ENCODE results near the gene LILRB1. TPM values are rescaled to one million over a fixed set of nuclear protein-coding genes. Genes with fewer than 3 reads are reported as not detected.

The LILRB1 gene
- total RNA-seq, 4 donors from 2014 or later = 0.79 to 3.4 (median 1.2) TPM

DNA sequence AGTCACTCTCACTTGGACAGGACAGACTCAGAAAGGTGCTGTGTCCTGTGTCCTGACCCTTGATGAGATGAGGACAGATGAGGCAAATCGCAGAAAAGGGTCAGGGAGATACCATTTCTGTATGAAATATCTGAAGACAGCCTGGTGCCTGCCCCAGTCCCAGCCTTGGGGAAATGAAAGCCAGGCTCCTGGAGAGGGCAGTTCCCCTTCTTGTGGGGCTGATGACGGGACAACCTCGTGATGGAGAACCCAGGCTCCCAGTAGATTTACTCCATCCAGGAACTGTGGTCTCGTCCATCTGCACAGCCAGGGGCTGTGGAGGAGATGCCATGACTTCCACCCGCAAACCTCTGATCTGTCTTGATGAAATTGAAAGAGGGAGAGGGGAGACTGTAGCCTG, 13.8 kb downstream of the LILRB1 start:
- no peaks in the 10 kb centered on the region for H3K4me1 ChIP-seq
- peaks cover 23% of the 10 kb centered on the region for H3K27me3 ChIP-seq
- peak; percentile 69 for ATAC-seq
- TF ChIP-seq, protein P1, sequence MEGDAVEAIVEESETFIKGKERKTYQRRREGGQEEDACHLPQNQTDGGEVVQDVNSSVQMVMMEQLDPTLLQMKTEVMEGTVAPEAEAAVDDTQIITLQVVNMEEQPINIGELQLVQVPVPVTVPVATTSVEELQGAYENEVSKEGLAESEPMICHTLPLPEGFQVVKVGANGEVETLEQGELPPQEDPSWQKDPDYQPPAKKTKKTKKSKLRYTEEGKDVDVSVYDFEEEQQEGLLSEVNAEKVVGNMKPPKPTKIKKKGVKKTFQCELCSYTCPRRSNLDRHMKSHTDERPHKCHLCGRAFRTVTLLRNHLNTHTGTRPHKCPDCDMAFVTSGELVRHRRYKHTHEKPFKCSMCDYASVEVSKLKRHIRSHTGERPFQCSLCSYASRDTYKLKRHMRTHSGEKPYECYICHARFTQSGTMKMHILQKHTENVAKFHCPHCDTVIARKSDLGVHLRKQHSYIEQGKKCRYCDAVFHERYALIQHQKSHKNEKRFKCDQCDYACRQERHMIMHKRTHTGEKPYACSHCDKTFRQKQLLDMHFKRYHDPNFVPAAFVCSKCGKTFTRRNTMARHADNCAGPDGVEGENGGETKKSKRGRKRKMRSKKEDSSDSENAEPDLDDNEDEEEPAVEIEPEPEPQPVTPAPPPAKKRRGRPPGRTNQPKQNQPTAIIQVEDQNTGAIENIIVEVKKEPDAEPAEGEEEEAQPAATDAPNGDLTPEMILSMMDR (IDR thresholded peaks at IDR 0.05) = no peak
- TF ChIP-seq POLR2AphosphoS5 (IDR thresholded peaks at IDR 0.05) = no peak
- no peak for TF ChIP-seq EP300 (IDR thresholded peaks at IDR 0.05)
- TF ChIP-seq POLR2A (IDR thresholded peaks at IDR 0.05) = no peak
- no peak overlapping the region for H3K4me3 ChIP-seq
- WGBS, 2 donors (ENCODE audit: low coverage in 1 of 2) = 63 to 86% methylated on average over 1 to 2 of the region's 5 CpGs
- H3K36me3 ChIP-seq = no peaks in the 10 kb centered on the region
- H3K27ac ChIP-seq = no peak overlapping the region
- H3K9me3 ChIP-seq = peaks cover 0 to 5% (median 0%) of the 10 kb centered on the region in 3 donors

DNA sequence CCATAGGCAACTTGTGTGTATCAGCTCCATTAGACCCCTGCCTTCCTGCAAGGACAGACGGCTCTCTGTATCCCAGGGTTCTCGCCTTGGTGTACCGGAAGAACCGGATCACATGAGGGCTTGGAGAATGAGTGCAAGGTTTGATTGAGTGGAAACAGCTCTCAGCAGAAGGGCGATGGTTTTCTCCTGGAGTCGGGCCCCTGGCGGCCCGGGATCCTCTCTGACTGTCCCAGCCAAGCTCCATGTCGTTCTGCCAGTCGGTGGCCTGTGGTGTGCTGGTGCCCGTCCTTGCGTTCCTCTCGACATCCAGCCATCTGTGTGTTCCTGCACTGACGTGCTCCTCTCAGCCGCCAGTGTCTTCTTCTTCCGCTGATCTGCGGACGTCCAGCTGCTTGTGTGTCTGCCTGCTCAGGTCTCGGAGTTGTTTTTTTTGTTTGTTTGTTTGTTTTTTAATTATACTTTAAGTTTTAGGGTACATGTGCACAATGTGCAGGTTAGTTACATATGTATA, 16.1 kb downstream of the LILRB1 start:
- H3K27ac ChIP-seq = no peak overlapping the region
- WGBS, 2 donors (ENCODE audit: low coverage in 1 of 2) = 83 to 89% methylated on average over 5 to 11 of the region's 19 CpGs

DNA sequence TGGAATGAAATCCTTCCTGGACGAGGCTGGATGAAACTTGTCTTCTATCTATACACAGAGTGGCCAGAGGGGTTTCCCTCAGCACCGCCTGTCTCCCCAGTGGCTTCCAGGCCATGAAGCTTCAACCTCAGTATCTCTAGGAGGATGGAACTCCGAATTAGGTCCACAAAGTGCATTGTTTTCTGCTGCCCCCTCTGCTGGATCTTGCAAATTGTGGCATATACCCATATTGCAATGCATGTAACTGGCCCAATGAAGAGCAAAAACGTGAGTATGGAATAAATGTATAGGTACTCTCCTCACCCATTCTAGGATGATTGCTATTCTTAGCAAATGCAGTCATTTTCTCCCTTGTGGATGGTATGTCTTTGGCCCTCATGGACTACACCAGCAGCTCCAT, 17.8 kb downstream of the LILRB1 start:
- TF ChIP-seq, protein P1 (IDR thresholded peaks at IDR 0.05) = no peak
- TF ChIP-seq EP300 (IDR thresholded peaks at IDR 0.05) (no peak), POLR2AphosphoS5 (IDR thresholded peaks at IDR 0.05) (no peak)
- no peak for ATAC-seq
- Histone ChIP-seq H3K4me1 (no peaks in the 10 kb centered on the region), H3K9me3 (peaks cover 0 to 5% (median 0%) of the 10 kb centered on the region in 3 donors), H3K36me3 (no peaks in the 10 kb centered on the region), H3K27me3 (peaks cover 30% of the 10 kb centered on the region), H3K27ac (no peak overlapping the region), H3K4me3 (no peak overlapping the region)
- WGBS, 2 donors (ENCODE audit: low coverage in 1 of 2) = 24 to 36% methylated on average over 3 to 4 of the region's 4 CpGs

More for the DNA sequence above, 16.1 kb downstream of the LILRB1 start:
- Histone ChIP-seq H3K4me3 (no peak overlapping the region), H3K9me3 (peaks cover 0 to 5% (median 0%) of the 10 kb centered on the region in 3 donors), H3K4me1 (no peaks in the 10 kb centered on the region), H3K36me3 (no peaks in the 10 kb centered on the region), H3K27me3 (peaks cover 29% of the 10 kb centered on the region)
- TF ChIP-seq, protein P1 (IDR thresholded peaks at IDR 0.05) = no peak
- TF ChIP-seq POLR2AphosphoS5 (IDR thresholded peaks at IDR 0.05) = no peak
- TF ChIP-seq POLR2A (IDR thresholded peaks at IDR 0.05) = no peak
- no peak for TF ChIP-seq EP300 (IDR thresholded peaks at IDR 0.05)
- ATAC-seq = no peak

DNA sequence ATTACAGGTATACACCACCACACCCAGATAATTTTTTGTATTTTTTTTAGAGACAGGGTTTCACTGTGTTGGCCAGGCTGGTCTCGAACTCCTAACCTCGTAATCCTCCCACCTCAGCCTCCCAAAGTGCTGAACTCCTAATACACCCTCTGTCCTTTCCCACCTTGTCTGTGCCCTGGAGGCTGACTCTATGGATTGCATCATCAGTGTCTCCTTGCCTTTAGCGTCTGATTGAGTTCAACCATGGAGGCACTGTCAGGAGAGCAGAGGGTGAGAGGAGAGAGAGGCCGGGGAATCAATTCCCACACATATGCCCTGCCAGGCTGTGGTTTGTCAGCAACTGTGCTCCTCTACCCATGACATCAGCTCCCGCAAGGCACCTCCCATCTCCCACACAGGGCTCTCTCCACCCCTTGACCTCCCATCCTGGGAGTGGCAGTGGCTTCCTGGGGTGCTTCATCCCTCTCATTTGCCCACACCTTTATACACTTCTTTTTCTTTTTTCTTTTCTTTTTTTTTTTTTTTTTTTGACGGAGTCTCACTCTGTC, 19.9 kb downstream of the LILRB1 start:
- Histone ChIP-seq H3K36me3 (no peaks in the 10 kb centered on the region), H3K4me3 (no peak overlapping the region), H3K27me3 (peaks cover 29% of the 10 kb centered on the region), H3K9me3 (peaks cover 0 to 5% (median 0%) of the 10 kb centered on the region in 3 donors), H3K27ac (no peak overlapping the region), H3K4me1 (no peaks in the 10 kb centered on the region)
- 79 to 83% methylated on average over 4 of the region's 6 CpGs for WGBS, 2 donors (ENCODE audit: low coverage in 1 of 2)
- TF ChIP-seq EP300 (IDR thresholded peaks at IDR 0.05) (no peak), POLR2A (IDR thresholded peaks at IDR 0.05) (no peak), POLR2AphosphoS5 (IDR thresholded peaks at IDR 0.05) (no peak)
- TF ChIP-seq, protein P1 (IDR thresholded peaks at IDR 0.05) = no peak
- ATAC-seq = no peak

DNA sequence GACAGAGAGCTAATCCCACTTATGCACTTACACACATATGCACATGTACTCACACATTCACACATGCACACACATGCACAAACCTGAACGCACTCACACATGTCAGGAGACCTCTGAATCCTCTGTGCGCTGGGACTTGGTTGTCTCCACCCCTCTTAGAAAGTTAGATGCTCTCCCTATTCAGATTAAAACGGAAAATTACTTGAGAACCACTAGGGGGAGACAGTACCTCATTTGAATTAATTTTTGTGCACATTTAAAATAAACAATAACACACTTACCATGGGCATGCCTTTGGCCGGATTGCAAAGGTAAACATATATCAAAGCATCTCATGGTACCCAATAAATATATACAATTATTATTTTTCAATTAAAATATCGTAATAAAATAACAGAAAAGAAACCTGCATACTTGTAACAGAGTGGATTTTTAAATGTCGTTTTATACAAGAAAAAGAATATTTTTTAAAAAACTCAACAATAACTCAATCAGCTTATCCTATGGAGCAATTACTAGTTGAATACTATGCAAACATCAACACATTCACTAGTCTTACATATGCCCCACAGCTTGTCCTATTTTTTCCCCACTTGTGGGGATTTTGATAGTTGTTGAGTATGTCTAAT, 23.0 kb downstream of the LILRB1 start:
- no peak for TF ChIP-seq EP300 (IDR thresholded peaks at IDR 0.05)
- TF ChIP-seq, protein P1 (IDR thresholded peaks at IDR 0.05) = peak; percentile 7 to 35 (median 26)
- TF ChIP-seq POLR2A (IDR thresholded peaks at IDR 0.05) = no peak
- no peak for TF ChIP-seq POLR2AphosphoS5 (IDR thresholded peaks at IDR 0.05)
- no peaks in the 10 kb centered on the region for H3K4me1 ChIP-seq
- H3K4me3 ChIP-seq = no peak overlapping the region
- no peaks in the 10 kb centered on the region for H3K9me3 ChIP-seq
- H3K27me3 ChIP-seq = peaks cover 33% of the 10 kb centered on the region
- WGBS, 2 donors (ENCODE audit: low coverage in 1 of 2) = 28 to 38% methylated on average over 6 of the region's 6 CpGs
- H3K27ac ChIP-seq = no peak overlapping the region
- H3K36me3 ChIP-seq = no peaks in the 10 kb centered on the region
- ATAC-seq = no peak

Measured in gastroesophageal sphincter (tissue), 4 donors.